HepG2 (cell line): ENCODE measurements around the gene CHST12. TPM values are rescaled to one million over a fixed set of nuclear protein-coding genes. Genes with fewer than 3 reads are reported as not detected.

Experiments used
- AGO2 ChIP-seq: fragments of 200-400 bp; formaldehyde crosslinking; optimal IDR thresholded peaks from 2 replicates; pipeline ENCODE3; 2017; ENCODE audit warnings: mild to moderate bottlenecking, low read depth, low read length, moderate library complexity
- CC2D1A ChIP-seq: sonication (generic); formaldehyde crosslinking; IDR thresholded peaks from 2 replicates; pipeline ENCODE4 v1.8.1; 2023; ENCODE audit warnings: mild to moderate bottlenecking, missing genetic modification reagents
- FOXC1 ChIP-seq: sonication (generic); formaldehyde crosslinking; IDR thresholded peaks from 2 replicates; pipeline ENCODE4 v1.8.0; 2022; ENCODE audit warnings: mild to moderate bottlenecking, missing genetic modification reagents, borderline replicate concordance
- FOXK2 ChIP-seq: fragments of 450-650 bp; IDR thresholded peaks from 2 replicates; pipeline ENCODE4 v1.6.1; 2016
- JUN ChIP-seq: sonication (generic); formaldehyde crosslinking; IDR thresholded peaks from 2 replicates; pipeline ENCODE4 v1.4.0; 2020; ENCODE audit warnings: mild to moderate bottlenecking, missing genetic modification reagents
- KMT2B ChIP-seq: IDR thresholded peaks from 2 replicates; pipeline ENCODE4 v1.6.1; 2016; ENCODE audit warnings: missing genetic modification reagents, missing compliant biosample characterization
- LCORL ChIP-seq, 2 experiments: fragments of 450-650 bp in 1 of 2; sonication (generic) in 1 of 2; formaldehyde crosslinking in 1 of 2; IDR thresholded peaks; 2 replicates each; pipeline versions ENCODE4 v1.5.0 to v1.6.1; 2017 to 2020; ENCODE audit warnings: antibody characterized with exemption in 1 of 2, missing genetic modification reagents in 1 of 2
- NRL ChIP-seq: sonication (generic); formaldehyde crosslinking; IDR thresholded peaks from 2 replicates; pipeline ENCODE4 v1.5.0; 2020; ENCODE audit warnings: missing genetic modification reagents, mild to moderate bottlenecking, moderate library complexity, borderline replicate concordance
- PPARG ChIP-seq: conservative IDR thresholded peaks from 2 replicates; pipeline ENCODE4 v1.6.1; 2016; ENCODE audit warnings: missing biosample characterization, missing genetic modification reagents
- REPIN1 ChIP-seq: sonication (generic); formaldehyde crosslinking; IDR thresholded peaks from 2 replicates; pipeline ENCODE4 v1.8.0; 2022; ENCODE audit warnings: missing genetic modification reagents, low read depth, mild to moderate bottlenecking, borderline replicate concordance
- SP4 ChIP-seq: sonication (generic); formaldehyde crosslinking; IDR thresholded peaks from 2 replicates; pipeline ENCODE4 v1.8.1; 2023; ENCODE audit warnings: mild to moderate bottlenecking, missing genetic modification reagents
- SRSF9 ChIP-seq: fragments of 200-400 bp; formaldehyde crosslinking; IDR thresholded peaks from 2 replicates; pipeline ENCODE4 v1.6.1; 2018; ENCODE audit warnings: borderline replicate concordance, mild to moderate bottlenecking, low read depth, low read length; ENCODE audit not compliant: insufficient read depth, poor library complexity, severe bottlenecking
- TAF1 ChIP-seq: sonication (generic); formaldehyde crosslinking; IDR thresholded peaks from 2 replicates; pipeline ENCODE4 v1.4.0; 2020; ENCODE audit warnings: missing genetic modification reagents
- TBX2 ChIP-seq: sonication (generic); formaldehyde crosslinking; IDR thresholded peaks from 2 replicates; pipeline ENCODE4 v1.5.0; 2020; ENCODE audit warnings: missing genetic modification reagents, mild to moderate bottlenecking, borderline replicate concordance
- ZBTB7A ChIP-seq: sonication (generic); formaldehyde crosslinking; IDR thresholded peaks from 2 replicates; pipeline ENCODE4 v1.8.0; 2022; ENCODE audit warnings: mild to moderate bottlenecking, missing genetic modification reagents
- ZNF256 ChIP-seq: sonication (generic); formaldehyde crosslinking; conservative IDR thresholded peaks from 2 replicates; pipeline ENCODE4 v1.4.0; 2020; ENCODE audit warnings: missing genetic modification reagents
- ZNF773 ChIP-seq: sonication (generic); formaldehyde crosslinking; IDR thresholded peaks from 2 replicates; pipeline ENCODE4 v1.4.0; 2020; ENCODE audit warnings: missing genetic modification reagents, borderline replicate concordance
- polyA plus RNA-seq, 8 experiments: library from polyadenylated mRNA; depleted of rRNA in 3 of 8; stranded (reverse) in 7 of 8; unstranded in 1 of 8; fragments of >200 nt; fragmentation: Illumina TruSeq in 4 of 8; extraction: Trizol in 4 of 8; gene quantifications; 2 replicates each; pipeline versions ENCODE4 v1.2.1 to v1.2.3, GENCODE V29; 2011 to 2016; ENCODE audit warnings: low read depth in 4 of 8, missing spikeins in 1 of 8, mixed read lengths in 1 of 8; ENCODE audit not compliant: insufficient read depth in 1 of 8
- total RNA-seq, 5 experiments: library from RNA; depleted of rRNA; stranded (reverse); fragments of >200 nt; fragmentation: Illumina TruSeq; extraction: Trizol; gene quantifications; 2 replicates each; pipeline ENCODE4 v1.2.3, GENCODE V29; 2016; ENCODE audit warnings: low read depth in 1 of 5
- TF ChIP-seq, protein P1 (sequence below): fragments of 450-650 bp; IDR thresholded peaks from 2 replicates; pipeline ENCODE4 v1.6.1; 2016
- TF ChIP-seq, protein P2 (sequence below): sonication (generic); formaldehyde crosslinking; IDR thresholded peaks from 2 replicates; pipeline ENCODE4 v1.5.1; 2020; ENCODE audit warnings: mild to moderate bottlenecking, missing genetic modification reagents, borderline replicate concordance
- TF ChIP-seq, protein P3 (sequence below), 2 experiments: fragments of 450-650 bp in 1 of 2; sonication (generic) in 1 of 2; formaldehyde crosslinking; IDR thresholded peaks; 2 replicates each; pipeline versions ENCODE4 v1.5.0 to v1.8.0; 2020 to 2022; ENCODE audit warnings: mild to moderate bottlenecking in 1 of 2, missing genetic modification reagents in 1 of 2
- TF ChIP-seq, protein P4 (sequence below): IDR thresholded peaks from 2 replicates; pipeline ENCODE4 v1.6.1; 2016; ENCODE audit warnings: low read depth, borderline replicate concordance
- TF ChIP-seq, protein P5 (sequence below): sonication (generic); formaldehyde crosslinking; IDR thresholded peaks from 2 replicates; pipeline ENCODE4 v1.4.0; 2020; ENCODE audit warnings: missing genetic modification reagents, borderline replicate concordance
- TF ChIP-seq, protein P6 (sequence below): sonication (generic); formaldehyde crosslinking; IDR thresholded peaks from 2 replicates; pipeline ENCODE4 v1.5.0; 2020; ENCODE audit warnings: missing genetic modification reagents, mild to moderate bottlenecking, borderline replicate concordance

Gene CHST12
- total and polyA plus RNA-seq, 2 of the 13 experiments (the other 11 are each of a cell fraction or from before 2014, with no cell fraction given), result 6.4 to 15.8 TPM

DNA sequence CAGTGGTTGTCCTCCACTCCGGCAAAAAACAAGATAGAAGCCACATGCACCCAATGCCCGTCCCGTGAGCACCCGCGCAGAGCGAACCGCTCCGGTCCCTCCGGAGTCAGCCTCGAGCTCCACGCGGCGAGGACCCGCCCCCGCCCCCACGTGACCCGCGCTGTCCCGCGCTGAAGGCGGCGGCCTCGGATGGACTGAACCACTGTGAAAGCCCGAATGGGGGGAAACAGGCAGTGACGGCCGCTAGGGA is 49.5 kb upstream of the CHST12 start (continued):
- TF ChIP-seq, protein P1, sequence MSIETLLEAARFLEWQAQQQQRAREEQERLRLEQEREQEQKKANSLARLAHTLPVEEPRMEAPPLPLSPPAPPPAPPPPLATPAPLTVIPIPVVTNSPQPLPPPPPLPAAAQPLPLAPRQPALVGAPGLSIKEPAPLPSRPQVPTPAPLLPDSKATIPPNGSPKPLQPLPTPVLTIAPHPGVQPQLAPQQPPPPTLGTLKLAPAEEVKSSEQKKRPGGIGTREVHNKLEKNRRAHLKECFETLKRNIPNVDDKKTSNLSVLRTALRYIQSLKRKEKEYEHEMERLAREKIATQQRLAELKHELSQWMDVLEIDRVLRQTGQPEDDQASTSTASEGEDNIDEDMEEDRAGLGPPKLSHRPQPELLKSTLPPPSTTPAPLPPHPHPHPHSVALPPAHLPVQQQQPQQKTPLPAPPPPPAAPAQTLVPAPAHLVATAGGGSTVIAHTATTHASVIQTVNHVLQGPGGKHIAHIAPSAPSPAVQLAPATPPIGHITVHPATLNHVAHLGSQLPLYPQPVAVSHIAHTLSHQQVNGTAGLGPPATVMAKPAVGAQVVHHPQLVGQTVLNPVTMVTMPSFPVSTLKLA, result peak; percentile 69; the same call in 1 of the 2 replicates
- TF ChIP-seq TAF1, result peak; percentile 80
- TF ChIP-seq SRSF9, result no peak
- TF ChIP-seq REPIN1 (CRISPR knock-in tag), result peak; percentile 93
- TF ChIP-seq JUN (CRISPR knock-in tag), result no peak
- 0 out of 2 replicates have a peak, but pooled peaks have one; percentile 19 for TF ChIP-seq PPARG (CRISPR knock-in tag)
- peak; percentile 78 for TF ChIP-seq KMT2B (CRISPR knock-in tag)
- peak; percentile 77 for TF ChIP-seq TBX2 (CRISPR knock-in tag)
- TF ChIP-seq FOXK2, result 0 out of 2 replicates have a peak, but pooled peaks have one; percentile 10
- TF ChIP-seq LCORL (IDR thresholded peaks at IDR 0.05), result no peak
- peak; percentile 37; the same call in 1 of the 2 replicates for TF ChIP-seq LCORL (CRISPR knock-in tag; IDR thresholded peaks at IDR 0.05)
- no peak for TF ChIP-seq ZBTB7A (CRISPR knock-in tag)
- TF ChIP-seq, protein P2, sequence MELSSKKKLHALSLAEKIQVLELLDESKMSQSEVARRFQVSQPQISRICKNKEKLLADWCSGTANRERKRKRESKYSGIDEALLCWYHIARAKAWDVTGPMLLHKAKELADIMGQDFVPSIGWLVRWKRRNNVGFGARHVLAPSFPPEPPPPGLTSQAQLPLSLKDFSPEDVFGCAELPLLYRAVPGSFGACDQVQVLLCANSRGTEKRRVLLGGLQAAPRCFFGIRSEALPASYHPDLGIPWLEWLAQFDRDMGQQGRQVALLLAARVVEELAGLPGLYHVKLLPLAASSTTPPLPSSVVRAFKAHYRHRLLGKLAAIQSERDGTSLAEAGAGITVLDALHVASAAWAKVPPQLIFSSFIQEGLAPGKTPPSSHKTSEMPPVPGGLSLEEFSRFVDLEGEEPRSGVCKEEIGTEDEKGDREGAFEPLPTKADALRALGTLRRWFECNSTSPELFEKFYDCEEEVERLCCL (CRISPR knock-in tag), result peak; percentile 90
- peak; percentile 93; the same call in 1 of the 2 replicates for TF ChIP-seq ZNF773 (CRISPR knock-in tag)
- peak; percentile 76 for TF ChIP-seq SP4 (CRISPR knock-in tag)
- TF ChIP-seq, protein P3, sequence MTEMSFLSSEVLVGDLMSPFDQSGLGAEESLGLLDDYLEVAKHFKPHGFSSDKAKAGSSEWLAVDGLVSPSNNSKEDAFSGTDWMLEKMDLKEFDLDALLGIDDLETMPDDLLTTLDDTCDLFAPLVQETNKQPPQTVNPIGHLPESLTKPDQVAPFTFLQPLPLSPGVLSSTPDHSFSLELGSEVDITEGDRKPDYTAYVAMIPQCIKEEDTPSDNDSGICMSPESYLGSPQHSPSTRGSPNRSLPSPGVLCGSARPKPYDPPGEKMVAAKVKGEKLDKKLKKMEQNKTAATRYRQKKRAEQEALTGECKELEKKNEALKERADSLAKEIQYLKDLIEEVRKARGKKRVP (CRISPR knock-in tag; IDR thresholded peaks at IDR 0.05), result no peak
- peak; percentile 38 for TF ChIP-seq AGO2
- TF ChIP-seq, protein P4, sequence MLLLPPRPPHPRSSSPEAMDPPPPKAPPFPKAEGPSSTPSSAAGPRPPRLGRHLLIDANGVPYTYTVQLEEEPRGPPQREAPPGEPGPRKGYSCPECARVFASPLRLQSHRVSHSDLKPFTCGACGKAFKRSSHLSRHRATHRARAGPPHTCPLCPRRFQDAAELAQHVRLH (CRISPR knock-in tag), result peak; percentile 74; the same call in 1 of the 2 replicates
- TF ChIP-seq, protein P5, sequence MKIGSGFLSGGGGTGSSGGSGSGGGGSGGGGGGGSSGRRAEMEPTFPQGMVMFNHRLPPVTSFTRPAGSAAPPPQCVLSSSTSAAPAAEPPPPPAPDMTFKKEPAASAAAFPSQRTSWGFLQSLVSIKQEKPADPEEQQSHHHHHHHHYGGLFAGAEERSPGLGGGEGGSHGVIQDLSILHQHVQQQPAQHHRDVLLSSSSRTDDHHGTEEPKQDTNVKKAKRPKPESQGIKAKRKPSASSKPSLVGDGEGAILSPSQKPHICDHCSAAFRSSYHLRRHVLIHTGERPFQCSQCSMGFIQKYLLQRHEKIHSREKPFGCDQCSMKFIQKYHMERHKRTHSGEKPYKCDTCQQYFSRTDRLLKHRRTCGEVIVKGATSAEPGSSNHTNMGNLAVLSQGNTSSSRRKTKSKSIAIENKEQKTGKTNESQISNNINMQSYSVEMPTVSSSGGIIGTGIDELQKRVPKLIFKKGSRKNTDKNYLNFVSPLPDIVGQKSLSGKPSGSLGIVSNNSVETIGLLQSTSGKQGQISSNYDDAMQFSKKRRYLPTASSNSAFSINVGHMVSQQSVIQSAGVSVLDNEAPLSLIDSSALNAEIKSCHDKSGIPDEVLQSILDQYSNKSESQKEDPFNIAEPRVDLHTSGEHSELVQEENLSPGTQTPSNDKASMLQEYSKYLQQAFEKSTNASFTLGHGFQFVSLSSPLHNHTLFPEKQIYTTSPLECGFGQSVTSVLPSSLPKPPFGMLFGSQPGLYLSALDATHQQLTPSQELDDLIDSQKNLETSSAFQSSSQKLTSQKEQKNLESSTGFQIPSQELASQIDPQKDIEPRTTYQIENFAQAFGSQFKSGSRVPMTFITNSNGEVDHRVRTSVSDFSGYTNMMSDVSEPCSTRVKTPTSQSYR (CRISPR knock-in tag), result peak; percentile 30; the same call in 1 of the 2 replicates
- peak; percentile 90; the same call in 1 of the 2 replicates for TF ChIP-seq NRL
- TF ChIP-seq, protein P6, sequence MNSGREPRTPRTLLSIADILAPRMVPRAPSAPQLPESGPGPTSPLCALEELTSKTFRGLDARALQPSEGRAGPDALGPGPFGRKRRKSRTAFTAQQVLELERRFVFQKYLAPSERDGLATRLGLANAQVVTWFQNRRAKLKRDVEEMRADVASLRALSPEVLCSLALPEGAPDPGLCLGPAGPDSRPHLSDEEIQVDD (CRISPR knock-in tag), result peak; percentile 86; the same call in 1 of the 2 replicates
- TF ChIP-seq CC2D1A (CRISPR knock-in tag), result peak; percentile 80; the same call in 1 of the 2 replicates
- peak; percentile 61; the same call in 1 of the 2 replicates for TF ChIP-seq ZNF256 (CRISPR knock-in tag)
- 0 out of 2 replicates have a peak, but pooled peaks have one; percentile 46 for TF ChIP-seq FOXC1 (CRISPR knock-in tag)
